GM21786 (cell line): ENCODE data around the gene IRF9.
A peak's percentile ranks its signal among the peaks of the same experiment; 100 is the strongest.

ENCODE experiments used
- ATAC-seq: cut with Tn5 transposase; IDR thresholded peaks from one replicate; pipeline ENCODE4 v1.9.1; 2021; ENCODE audit not compliant: unreplicated experiment

The IRF9 gene

GRCh38 chr14:24146453-24146977 lies 14.6 kb upstream of the IRF9 start, which contains the start of gene PSME2:
Gene PSME2, minus strand, starts transcription at chr14:24146610. Its CDS starts 29 bp downstream, at chr14:24146581.
- ATAC-seq, result peak; percentile 58

DNA sequence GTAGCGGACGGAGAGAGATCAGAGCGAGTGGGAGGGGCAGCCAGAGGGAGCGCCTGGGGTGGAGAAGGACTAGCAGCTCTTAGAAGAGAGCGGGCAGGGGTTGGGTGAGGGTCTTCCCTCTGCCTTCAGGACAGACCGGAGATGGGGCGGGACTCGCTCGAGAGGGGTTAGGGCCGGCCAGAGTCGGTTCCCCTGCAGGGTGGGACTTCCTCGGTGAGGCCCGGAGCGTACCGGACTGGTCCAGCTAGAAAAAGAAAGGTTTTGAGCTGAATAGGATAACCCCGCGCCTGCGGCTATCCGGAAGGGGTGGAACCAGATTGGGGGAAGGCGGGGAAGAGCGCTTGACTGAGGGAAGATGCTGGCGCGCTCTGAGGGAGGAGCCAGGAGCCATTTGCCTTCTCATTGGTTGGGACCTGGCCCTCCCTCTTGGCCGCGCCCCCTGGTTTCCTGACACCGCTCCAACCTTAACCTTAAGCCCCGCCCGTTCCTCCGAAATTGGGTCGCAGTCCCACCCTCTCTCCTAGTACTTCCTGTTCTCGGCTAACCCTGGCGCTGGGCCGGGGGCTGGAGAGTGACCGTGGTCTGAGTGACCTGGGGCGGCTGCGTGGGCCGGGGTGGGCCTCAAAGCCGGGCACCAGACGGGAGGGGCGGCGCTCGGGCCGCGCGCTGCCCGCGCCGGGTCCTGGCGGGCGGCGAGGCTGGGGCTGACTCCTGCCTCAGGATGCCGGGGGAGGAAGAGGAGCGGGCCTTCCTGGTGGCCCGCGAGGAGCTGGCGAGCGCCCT lies 13.9 kb upstream of the IRF9 start, which contains the start of gene RNF31:
Gene RNF31 (plus strand): TSS at position 521 of the 783 bp plus-strand sequence. CDS start 201 bp downstream, at position 722.
- peak; percentile 78 for ATAC-seq

- ATAC-seq, result no peak
Observed at GRCh38 chr14:24147761-24148428, 13.2 kb upstream of the IRF9 start.

DNA sequence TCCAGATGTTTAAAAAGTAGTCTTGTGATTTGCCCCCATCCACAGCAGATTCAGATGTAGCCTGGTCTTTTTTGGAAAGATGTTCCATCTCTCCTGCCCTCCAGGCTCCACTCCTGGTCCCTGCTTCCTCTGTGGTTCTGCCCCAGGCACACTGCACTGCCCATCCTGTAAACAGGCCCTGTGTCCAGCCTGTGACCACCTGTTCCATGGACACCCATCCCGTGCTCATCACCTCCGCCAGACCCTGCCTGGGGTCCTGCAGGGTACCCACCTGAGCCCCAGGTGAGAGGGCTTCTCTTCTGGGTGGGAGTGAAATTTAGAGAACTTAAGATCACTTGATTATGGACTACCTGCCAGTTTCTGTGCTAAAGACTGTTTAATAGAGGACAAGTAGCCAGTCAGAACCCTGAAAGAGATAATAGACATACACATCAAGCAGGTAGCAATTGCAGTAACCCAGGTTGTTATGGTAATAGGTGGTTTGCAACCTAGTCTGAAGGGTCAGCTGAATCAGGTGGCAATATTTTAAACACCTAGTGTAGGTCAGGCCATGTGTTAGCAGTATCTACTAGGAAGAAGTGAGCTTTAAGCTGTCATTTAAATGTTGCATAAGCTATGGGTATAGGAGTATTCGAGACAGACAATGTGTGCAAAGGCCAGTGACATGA lies 11.6 kb upstream of the IRF9 start:
- no peak for ATAC-seq

GRCh38 chr14:24150061-24150460 lies 11.0 kb upstream of the IRF9 start:
- no peak for ATAC-seq

GRCh38 chr14:24150567-24150966 lies 10.5 kb upstream of the IRF9 start:
- no peak for ATAC-seq

- ATAC-seq, result no peak
Observed at GRCh38 chr14:24150993-24151392, 10.1 kb upstream of the IRF9 start.

GRCh38 chr14:24151404-24152080 lies 9.5 kb upstream of the IRF9 start:
- ATAC-seq, result no peak

- no peak for ATAC-seq
Observed at GRCh38 chr14:24155100-24155499, 6.0 kb upstream of the IRF9 start.

DNA sequence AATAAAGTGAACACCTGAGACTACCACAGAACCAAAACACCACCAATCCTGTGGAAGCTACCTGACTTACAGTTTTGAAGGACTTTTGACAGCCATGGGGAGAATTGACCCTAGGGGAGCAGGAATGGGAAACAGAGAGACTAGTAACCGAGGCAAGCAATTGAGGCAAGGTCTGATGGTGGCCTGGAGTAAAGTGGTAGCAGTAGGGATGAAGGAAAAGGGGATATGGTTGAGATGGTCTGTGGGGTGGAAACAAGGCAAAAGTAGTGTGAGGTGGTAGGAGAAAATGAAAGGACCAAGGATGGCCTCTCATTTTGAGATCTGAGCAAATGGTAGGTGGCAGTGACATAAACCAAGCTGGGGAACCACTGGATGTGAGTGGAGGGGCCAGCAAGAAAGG lies 4.2 kb upstream of the IRF9 start:
- no peak for ATAC-seq

- no peak for ATAC-seq
Observed at GRCh38 chr14:24157331-24157730, 3.7 kb upstream of the IRF9 start.

DNA sequence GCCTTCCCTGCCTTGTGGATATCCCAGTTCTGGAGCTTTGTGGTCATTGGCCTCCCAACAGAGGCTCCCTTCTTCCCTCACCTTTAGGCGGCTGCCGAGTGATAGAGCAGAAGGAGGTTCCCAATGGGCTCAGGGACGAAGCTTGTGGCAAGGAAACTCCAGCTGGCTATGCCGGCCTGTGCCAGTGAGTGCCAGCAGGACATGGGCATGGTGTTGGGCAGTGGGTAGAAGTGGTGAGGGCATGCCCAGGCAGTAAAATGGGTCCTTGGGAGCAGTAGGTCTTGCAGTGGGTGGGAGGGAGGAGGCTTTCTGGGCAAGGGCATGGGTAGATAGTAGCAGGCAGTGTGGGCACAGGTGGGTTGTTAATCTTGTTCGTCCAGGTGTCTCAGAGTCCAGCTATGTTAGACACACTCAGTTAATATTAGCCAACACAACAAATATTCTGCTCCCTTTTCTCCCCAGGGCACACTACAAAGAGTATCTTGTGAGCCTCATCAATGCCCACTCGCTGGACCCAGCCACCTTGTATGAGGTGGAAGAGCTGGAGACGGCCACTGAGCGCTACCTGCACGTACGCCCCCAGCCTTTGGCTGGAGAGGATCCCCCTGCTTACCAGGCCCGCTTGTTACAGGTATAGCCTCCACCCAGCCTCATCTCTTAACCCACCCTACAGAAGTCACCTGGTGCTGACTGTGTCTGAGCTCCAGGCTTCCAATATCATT lies 1.1 kb upstream of the IRF9 start:
- ATAC-seq, result no peak

DNA sequence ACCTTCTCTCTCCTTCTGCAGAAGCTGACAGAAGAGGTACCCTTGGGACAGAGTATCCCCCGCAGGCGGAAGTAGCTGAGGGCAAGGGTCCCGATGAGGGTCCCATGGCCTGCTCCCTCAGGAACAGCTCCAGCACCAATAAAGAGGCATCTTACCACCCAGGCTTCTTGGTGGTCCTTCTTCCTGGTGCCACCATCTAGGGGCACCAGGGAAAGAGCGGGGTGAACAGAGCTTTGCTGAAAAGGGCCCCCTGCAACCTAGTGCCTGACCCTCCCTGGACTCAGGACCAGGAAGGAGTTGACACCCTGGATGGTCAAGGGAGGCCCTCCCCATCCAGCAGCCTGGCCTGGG lies 591 bp upstream of the IRF9 start:
- no peak for ATAC-seq

GRCh38 chr14:24162093-24162492 lies 1.0 kb downstream of the IRF9 start:
- ATAC-seq, result no peak

DNA sequence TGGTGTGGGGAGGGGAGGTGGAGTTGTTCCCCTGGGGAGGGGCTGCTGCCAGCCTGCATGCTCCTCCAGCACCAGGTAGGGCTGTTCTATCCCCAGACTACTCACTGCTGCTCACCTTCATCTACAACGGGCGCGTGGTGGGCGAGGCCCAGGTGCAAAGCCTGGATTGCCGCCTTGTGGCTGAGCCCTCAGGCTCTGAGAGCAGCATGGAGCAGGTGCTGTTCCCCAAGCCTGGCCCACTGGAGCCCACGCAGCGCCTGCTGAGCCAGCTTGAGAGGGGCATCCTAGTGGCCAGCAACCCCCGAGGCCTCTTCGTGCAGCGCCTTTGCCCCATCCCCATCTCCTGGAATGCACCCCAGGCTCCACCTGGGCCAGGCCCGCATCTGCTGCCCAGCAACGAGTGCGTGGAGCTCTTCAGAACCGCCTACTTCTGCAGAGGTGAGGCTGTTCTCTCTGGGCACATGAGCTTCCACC lies 3.5 kb downstream of the IRF9 start:
- no peak for ATAC-seq

DNA sequence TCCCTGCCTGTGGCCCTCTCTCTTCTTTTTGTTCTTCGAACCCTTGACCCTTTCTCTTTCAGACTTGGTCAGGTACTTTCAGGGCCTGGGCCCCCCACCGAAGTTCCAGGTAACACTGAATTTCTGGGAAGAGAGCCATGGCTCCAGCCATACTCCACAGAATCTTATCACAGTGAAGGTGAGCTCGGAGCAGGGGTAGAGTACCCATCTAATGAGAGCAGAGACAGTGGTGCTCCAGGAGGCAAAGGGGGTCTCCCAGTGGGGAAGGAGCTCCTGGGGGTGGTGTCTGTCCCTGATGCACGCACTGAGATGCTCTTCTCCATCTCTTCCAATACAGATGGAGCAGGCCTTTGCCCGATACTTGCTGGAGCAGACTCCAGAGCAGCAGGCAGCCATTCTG lies 4.7 kb downstream of the IRF9 start:
- ATAC-seq, result no peak

GRCh38 chr14:24167469-24168114 lies 6.5 kb downstream of the IRF9 start:
- no peak for ATAC-seq

GRCh38 chr14:24171422-24172260 lies 10.6 kb downstream of the IRF9 start, which contains the start of gene REC8:
Gene REC8, plus strand, starts transcription at chr14:24172080. Its CDS starts 473 bp downstream, at chr14:24172553.
- peak; percentile 88 for ATAC-seq
